Upper lobe of left lung (tissue), 6 donors: ENCODE data around the gene SAMD4A. TPM values are rescaled to one million over a fixed set of nuclear protein-coding genes. Genes with fewer than 3 reads are reported as not detected.

Experiments used
- ATAC-seq, 2 donors: fragments of 200-7000 bp; cut with Tn5 transposase; one replicate each; pipeline ENCODE4 v1.9.1; 2022; ENCODE audit warnings: mild to moderate bottlenecking in 2 of 2, moderate library complexity in 2 of 2; ENCODE audit not compliant: low FRiP score in 2 of 2
- DNase-seq, 2 donors: peaks; one replicate each; pipeline ENCODE4 v3.0.0-alpha.2; 2019 to 2020
- H3K27ac ChIP-seq, 4 donors: fragments of 200-600 bp; sonication (generic); one replicate each; pipeline ENCODE4 v1.5.1; 2016 to 2019
- H3K27me3 ChIP-seq, 4 donors: fragments of 200-600 bp; sonication (generic); one replicate each; pipeline ENCODE4 v1.5.1; 2017 to 2019
- H3K36me3 ChIP-seq, 4 donors: fragments of 200-600 bp; sonication (generic); one replicate each; pipeline ENCODE4 v1.5.1; 2016 to 2019
- H3K4me1 ChIP-seq, 4 donors: fragments of 200-600 bp; sonication (generic); one replicate each; pipeline ENCODE4 v1.5.1; 2018 to 2019
- H3K4me3 ChIP-seq, 4 donors: fragments of 200-600 bp; sonication (generic); one replicate each; pipeline ENCODE4 v1.5.1; 2017 to 2019; ENCODE audit warnings: mild to moderate bottlenecking in 2 of 4, moderate library complexity in 1 of 4
- H3K9me3 ChIP-seq, 4 donors: fragments of 200-600 bp; sonication (generic); one replicate each; pipeline ENCODE4 v1.5.1; 2018 to 2019
- EP300 ChIP-seq, 4 donors: sonication (generic); formaldehyde crosslinking; IDR thresholded peaks; one replicate each; pipeline ENCODE4 v1.5.1; 2017; ENCODE audit warnings: antibody characterized with exemption in 4 of 4, control low read depth in 2 of 4
- POLR2A ChIP-seq, 4 donors: fragments of 450-650 bp; IDR thresholded peaks; one replicate each; pipeline ENCODE4 v1.5.1; 2016 to 2017; ENCODE audit warnings: antibody characterized with exemption in 4 of 4, mild to moderate bottlenecking in 2 of 4
- POLR2AphosphoS5 ChIP-seq, 2 donors: sonication (generic); formaldehyde crosslinking; IDR thresholded peaks; one replicate each; pipeline ENCODE4 v1.5.1; 2017; ENCODE audit warnings: antibody characterized with exemption in 2 of 2
- WGBS, 2 donors: methylation state at CpG; one replicate each; pipeline ENCODE4 v1.1.5; 2017 to 2018; 5-methylcytosine and 5-hydroxymethylcytosine counted together
- total RNA-seq, 6 donors: library from RNA; depleted of rRNA in 4 of 6; stranded (reverse); fragments of >200 nt in 4 of 6; gene quantifications; one replicate each; pipeline versions ENCODE4 v1.1.0 to v1.2.1, GENCODE V29; 2016 to 2021
- TF ChIP-seq, protein P1 (sequence below), 6 experiments: fragments of 450-650 bp in 4 of 6; fragments of 200-600 bp in 2 of 6; sonication (generic) in 2 of 6; IDR thresholded peaks; one replicate each; pipeline ENCODE4 v1.5.1; 2016 to 2019; ENCODE audit warnings: antibody characterized with exemption in 6 of 6
- donor health status: DM: no; HTN: no; CAD: no; lungs with moderate emphysema.
- donor health status: DM: no; HTN: yes; CAD: no; lungs with severe emphysema.

Gene SAMD4A
- total RNA-seq, 6 donors from 2014 or later = 26.0 to 68.3 (median 37.0) TPM

DNA sequence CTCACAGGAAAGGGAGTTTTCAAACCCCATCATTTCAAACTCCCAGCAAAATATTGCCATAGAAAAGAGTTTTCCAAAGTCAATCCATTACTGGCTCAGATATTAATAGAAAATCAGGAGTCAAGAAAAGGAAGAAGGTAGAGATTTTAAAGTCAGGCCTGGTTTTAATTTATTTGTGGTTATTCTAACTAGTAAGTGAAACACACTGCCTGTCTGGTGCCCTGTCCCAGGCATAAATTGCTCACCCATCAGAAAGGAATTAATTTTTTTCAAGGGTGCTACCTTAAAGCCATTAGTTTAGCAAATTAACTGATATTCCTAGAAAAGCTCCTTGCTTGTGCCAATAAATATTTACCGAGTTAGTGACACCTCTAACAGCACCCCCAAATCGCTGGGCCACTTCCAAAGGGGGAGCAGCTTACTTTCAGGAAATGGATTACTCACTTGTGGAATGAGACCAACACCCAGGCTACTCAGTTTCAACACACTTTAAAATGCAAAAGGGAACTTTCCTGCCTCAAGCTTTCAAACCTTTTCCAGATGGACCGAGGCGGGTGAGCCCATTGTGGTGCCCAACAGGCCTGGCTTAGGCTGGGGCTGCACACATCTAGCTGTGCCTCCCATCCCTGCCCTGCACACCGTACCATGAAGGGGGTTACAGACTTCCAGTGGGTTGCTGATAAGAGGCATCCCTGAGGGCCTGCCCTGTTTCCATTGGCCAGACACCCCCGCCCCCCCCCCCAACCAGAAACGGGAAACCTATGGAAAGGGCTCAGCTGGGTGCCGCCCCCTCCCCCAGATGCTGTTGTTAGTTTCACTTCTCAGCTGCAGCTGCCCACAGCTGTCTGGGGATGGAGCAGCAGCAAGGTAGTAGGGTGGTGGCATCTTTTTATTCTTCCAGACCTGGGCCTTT, 117.2 kb downstream of the SAMD4A start:
- ATAC-seq = peak in 1 of 2 donors; percentile 57
- Histone ChIP-seq H3K4me1 (peaks cover 14 to 22% (median 21%) of the 10 kb centered on the region in 4 donors), H3K27me3 (no peaks in the 10 kb centered on the region), H3K4me3 (no peak overlapping the region), H3K9me3 (no peaks in the 10 kb centered on the region), H3K36me3 (no peaks in the 10 kb centered on the region), H3K27ac (peak overlapping the region in 3 of 4 donors; percentile 32 to 43 (median 39))
- no peak for TF ChIP-seq POLR2A (IDR thresholded peaks at IDR 0.05)
- no peak for TF ChIP-seq POLR2AphosphoS5 (IDR thresholded peaks at IDR 0.05)
- TF ChIP-seq, protein P1, sequence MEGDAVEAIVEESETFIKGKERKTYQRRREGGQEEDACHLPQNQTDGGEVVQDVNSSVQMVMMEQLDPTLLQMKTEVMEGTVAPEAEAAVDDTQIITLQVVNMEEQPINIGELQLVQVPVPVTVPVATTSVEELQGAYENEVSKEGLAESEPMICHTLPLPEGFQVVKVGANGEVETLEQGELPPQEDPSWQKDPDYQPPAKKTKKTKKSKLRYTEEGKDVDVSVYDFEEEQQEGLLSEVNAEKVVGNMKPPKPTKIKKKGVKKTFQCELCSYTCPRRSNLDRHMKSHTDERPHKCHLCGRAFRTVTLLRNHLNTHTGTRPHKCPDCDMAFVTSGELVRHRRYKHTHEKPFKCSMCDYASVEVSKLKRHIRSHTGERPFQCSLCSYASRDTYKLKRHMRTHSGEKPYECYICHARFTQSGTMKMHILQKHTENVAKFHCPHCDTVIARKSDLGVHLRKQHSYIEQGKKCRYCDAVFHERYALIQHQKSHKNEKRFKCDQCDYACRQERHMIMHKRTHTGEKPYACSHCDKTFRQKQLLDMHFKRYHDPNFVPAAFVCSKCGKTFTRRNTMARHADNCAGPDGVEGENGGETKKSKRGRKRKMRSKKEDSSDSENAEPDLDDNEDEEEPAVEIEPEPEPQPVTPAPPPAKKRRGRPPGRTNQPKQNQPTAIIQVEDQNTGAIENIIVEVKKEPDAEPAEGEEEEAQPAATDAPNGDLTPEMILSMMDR (IDR thresholded peaks at IDR 0.05) = no peak
- no peak for TF ChIP-seq EP300 (IDR thresholded peaks at IDR 0.05)
- peak in 1 of 2 donors; percentile 14 for DNase-seq
- 39 to 44% methylated on average over 4 to 5 of the region's 8 CpGs for WGBS, 2 donors

DNA sequence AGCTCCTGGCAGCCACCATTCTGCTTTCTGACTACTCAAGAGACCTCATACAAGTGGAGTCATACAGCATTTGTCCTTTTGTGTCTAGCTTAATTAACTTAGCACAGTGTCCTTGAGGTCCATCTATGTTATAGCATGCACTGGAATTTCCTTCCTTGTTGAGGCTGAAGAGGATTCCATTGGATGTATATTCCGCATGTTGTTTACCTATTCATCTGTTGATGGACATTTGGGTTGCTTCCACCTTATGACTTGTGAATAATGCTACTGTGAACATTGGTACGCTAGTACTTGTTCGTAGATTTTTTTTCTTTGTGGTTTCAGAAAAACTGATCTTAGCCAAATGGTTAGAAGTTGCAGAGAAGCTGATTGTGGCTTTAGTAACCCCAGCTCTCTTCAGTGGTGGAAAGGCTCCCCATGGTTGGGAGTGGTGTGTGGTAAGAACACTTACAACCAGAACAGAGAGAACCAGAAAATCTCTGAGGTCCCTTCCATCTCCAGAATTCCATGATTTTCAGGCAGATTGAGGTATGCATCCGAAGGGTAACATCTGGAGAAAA, 118.4 kb downstream of the SAMD4A start:
- no peaks in the 10 kb centered on the region for H3K9me3 ChIP-seq
- no peaks in the 10 kb centered on the region for H3K36me3 ChIP-seq
- H3K27me3 ChIP-seq = no peaks in the 10 kb centered on the region
- ATAC-seq (no peak), DNase-seq (no peak)
- H3K4me1 ChIP-seq = peaks cover 14 to 22% (median 21%) of the 10 kb centered on the region in 4 donors
- H3K27ac ChIP-seq = peak overlapping the region in 3 of 4 donors; percentile 45 to 74 (median 64)
- TF ChIP-seq, protein P1 (IDR thresholded peaks at IDR 0.05) = no peak
- TF ChIP-seq POLR2A (IDR thresholded peaks at IDR 0.05) (no peak), POLR2AphosphoS5 (IDR thresholded peaks at IDR 0.05) (no peak), EP300 (IDR thresholded peaks at IDR 0.05) (no peak)
- H3K4me3 ChIP-seq = no peak overlapping the region
- WGBS, 2 donors = 65 to 68% methylated on average over 4 of the region's 4 CpGs

DNA sequence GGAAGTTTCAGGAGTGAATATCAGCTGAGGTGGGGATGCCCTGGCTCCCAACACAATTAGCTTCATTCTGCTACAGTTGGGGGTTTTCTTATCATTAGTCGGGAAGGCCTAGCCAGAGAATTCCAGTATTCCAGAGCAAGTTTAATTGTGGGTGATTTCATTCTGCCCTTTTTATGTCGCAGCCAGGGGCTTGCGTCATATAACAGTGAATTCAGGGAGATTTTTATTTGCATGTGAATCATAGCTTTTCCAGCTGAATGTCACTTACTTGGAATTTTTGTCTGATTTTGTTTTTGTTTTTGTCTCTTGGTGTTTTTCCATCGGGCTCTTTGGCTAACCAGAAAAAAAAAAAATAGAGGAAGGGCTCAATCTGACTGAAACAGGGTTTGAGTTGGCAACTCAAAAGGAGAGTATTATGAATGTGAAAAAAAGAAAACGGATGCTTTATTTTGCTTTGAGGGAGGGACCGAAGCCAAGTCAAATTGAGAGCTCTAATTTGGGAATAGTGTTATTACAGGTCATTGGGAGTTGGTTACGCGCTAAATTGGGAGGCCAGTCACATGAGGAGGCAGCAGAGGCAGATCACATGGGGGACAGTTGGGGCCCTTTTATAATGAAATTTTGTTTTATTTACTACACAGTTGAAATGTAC, 119.4 kb downstream of the SAMD4A start:
- H3K4me3 ChIP-seq = no peak overlapping the region
- DNase-seq = no peak
- WGBS, 2 donors = 73 to 74% methylated on average over 8 of the region's 8 CpGs

DNA sequence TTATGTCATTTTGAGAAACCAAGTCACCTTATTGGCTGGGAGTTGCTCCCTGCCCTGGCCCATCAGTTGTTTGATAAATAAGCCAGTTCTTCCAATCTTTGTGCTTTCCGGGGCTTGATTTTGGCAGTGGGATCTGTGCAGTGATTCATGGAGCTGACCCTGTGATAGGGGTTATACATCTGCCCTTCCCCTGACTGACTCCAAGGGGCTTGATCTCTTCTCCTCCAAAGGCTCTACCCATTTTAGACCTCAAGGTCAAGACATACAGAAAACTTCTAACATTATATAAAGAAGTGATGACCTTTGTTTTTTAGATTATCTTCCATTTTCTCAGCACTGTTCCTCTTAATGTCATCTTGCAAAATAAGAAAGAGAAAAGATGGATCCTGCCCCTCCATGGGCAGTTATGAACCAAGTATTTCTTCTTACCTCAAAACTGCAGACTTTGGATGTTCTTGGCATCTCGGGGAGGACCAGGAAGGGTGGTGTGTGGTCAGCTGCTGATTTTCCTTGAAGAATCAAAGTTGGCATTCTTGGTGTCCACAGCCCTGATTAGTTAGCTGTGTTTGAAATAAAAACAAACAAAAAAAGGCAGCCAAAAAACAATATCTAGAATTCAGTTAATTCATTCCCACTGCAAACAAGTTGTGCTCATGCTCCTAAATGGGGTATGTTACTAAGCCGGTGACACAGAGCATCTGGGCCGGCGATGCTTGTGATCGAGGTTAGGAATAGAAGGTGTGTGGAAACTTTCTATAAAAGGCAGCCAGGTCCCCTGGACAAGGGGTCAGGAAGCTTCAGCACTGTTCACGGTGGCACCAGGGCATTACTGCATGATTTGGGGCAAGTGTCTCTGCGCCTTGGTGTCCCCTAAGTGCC, 120.2 kb downstream of the SAMD4A start:
- H3K9me3 ChIP-seq = no peaks in the 10 kb centered on the region
- no peaks in the 10 kb centered on the region for H3K27me3 ChIP-seq
- ATAC-seq (peak in 1 of 2 donors; percentile 14), DNase-seq (no peak)
- H3K36me3 ChIP-seq = no peaks in the 10 kb centered on the region
- H3K4me1 ChIP-seq = peaks cover 21 to 28% (median 22%) of the 10 kb centered on the region in 4 donors
- WGBS, 2 donors = 66 to 82% methylated on average over 8 of the region's 8 CpGs
- no peak for TF ChIP-seq POLR2A (IDR thresholded peaks at IDR 0.05)
- TF ChIP-seq, protein P1 (IDR thresholded peaks at IDR 0.05) = no peak
- no peak overlapping the region for H3K4me3 ChIP-seq
- H3K27ac ChIP-seq = peak overlapping the region; percentile 51 to 74 (median 62)

More for the DNA sequence above, 119.4 kb downstream of the SAMD4A start:
- Histone ChIP-seq H3K4me1 (peaks cover 17 to 22% (median 21%) of the 10 kb centered on the region in 4 donors), H3K27ac (peak overlapping the region; percentile 51 to 74 (median 69)), H3K27me3 (no peaks in the 10 kb centered on the region), H3K36me3 (no peaks in the 10 kb centered on the region), H3K9me3 (no peaks in the 10 kb centered on the region)
- ATAC-seq = peak in 1 of 2 donors; percentile 72
- TF ChIP-seq, protein P1 (IDR thresholded peaks at IDR 0.05) = no peak
- TF ChIP-seq EP300 (IDR thresholded peaks at IDR 0.05) (no peak), POLR2A (IDR thresholded peaks at IDR 0.05) (no peak), POLR2AphosphoS5 (IDR thresholded peaks at IDR 0.05) (no peak)
